Sigmoid colon (tissue), 4 donors: Measurements from ENCODE around the gene HEATR3.

Experiments
- POLR2A ChIP-seq, 2 donors: fragments of 450-650 bp; IDR thresholded peaks; one replicate each; pipeline ENCODE4 v1.6.1; 2016; ENCODE audit warnings: antibody characterized with exemption in 2 of 2, mild to moderate bottlenecking in 2 of 2, moderate library complexity in 2 of 2
- POLR2AphosphoS5 ChIP-seq, 4 donors: sonication (generic); formaldehyde crosslinking; IDR thresholded peaks; one replicate each; pipeline ENCODE4 v1.6.1; 2017; ENCODE audit warnings: antibody characterized with exemption in 4 of 4
- TF ChIP-seq, protein P1 (sequence below), 4 experiments: fragments of 450-650 bp in 3 of 4; fragments of 200-600 bp in 1 of 4; IDR thresholded peaks; one replicate each; pipeline ENCODE4 v1.5.1; 2016 to 2019; ENCODE audit warnings: antibody characterized with exemption in 4 of 4, mild to moderate bottlenecking in 3 of 4, moderate library complexity in 2 of 4

DNA sequence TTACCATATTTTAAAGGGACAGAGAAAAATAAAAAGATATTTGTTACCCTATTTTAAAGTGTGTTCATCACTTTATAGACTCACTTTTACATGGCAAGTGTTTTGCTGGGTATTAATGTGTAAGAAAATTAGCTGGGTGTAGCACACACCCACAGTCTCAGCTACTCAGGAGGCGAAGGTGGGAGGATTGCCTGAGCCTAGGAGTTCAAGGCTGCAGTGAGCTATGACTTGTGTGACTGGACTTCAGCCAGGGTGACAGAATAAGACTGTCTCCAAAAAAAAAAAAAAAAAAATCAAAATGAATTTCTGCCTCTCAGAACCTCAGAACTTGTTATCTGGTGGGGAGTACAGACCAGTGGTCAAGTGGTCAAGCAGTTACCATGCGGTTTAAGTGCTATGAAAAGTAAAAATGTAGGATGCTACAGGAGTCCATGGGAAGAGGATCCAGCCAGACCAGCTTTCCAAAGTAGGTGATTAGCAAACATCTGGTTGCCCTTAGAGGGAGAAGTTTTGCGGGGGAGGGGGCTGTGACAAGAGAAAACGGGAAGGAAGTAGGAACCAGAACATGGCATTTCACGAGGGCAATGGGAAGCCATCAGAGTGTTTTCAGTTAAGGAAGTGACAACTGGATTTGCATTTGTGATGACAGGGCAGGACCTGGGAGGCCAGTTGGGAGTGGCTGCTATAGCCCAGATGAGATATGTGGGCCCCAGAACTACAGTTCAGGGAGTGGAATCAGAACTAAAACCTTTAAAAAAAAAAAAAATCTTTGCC, 26.8 kb upstream of the HEATR3 start:
- TF ChIP-seq POLR2A (IDR thresholded peaks at IDR 0.05) = no peak
- TF ChIP-seq, protein P1, sequence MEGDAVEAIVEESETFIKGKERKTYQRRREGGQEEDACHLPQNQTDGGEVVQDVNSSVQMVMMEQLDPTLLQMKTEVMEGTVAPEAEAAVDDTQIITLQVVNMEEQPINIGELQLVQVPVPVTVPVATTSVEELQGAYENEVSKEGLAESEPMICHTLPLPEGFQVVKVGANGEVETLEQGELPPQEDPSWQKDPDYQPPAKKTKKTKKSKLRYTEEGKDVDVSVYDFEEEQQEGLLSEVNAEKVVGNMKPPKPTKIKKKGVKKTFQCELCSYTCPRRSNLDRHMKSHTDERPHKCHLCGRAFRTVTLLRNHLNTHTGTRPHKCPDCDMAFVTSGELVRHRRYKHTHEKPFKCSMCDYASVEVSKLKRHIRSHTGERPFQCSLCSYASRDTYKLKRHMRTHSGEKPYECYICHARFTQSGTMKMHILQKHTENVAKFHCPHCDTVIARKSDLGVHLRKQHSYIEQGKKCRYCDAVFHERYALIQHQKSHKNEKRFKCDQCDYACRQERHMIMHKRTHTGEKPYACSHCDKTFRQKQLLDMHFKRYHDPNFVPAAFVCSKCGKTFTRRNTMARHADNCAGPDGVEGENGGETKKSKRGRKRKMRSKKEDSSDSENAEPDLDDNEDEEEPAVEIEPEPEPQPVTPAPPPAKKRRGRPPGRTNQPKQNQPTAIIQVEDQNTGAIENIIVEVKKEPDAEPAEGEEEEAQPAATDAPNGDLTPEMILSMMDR (IDR thresholded peaks at IDR 0.05) = no peak
- TF ChIP-seq POLR2AphosphoS5 (IDR thresholded peaks at IDR 0.05) = peak in 2 of 4 donors; percentile 9 to 32
